NT2/D1 (cell line): ENCODE results near the gene ZFX.

ENCODE experiments used
- SUZ12 ChIP-seq: IDR thresholded peaks from 2 replicates; pipeline ENCODE4 v1.6.1; 2011; ENCODE audit not compliant: insufficient read length, insufficient read depth; ENCODE audit errors: extremely low read depth
- YY1 ChIP-seq: IDR thresholded peaks from 2 replicates; pipeline ENCODE4 v1.6.1; 2011; ENCODE audit not compliant: insufficient read length, insufficient read depth
- ZNF274 ChIP-seq: IDR thresholded peaks from 2 replicates; pipeline ENCODE4 v1.6.1; 2011; ENCODE audit warnings: mild to moderate bottlenecking, low read depth, low read length

- TF ChIP-seq YY1 = no peak
- TF ChIP-seq SUZ12 = no peak
- no peak for TF ChIP-seq ZNF274
Measured at GRCh38 chrX:24147165-24147564, 2.4 kb upstream of the ZFX start.
